ENCODE data around the gene VTI1A. TPM values are rescaled to one million over a fixed set of nuclear protein-coding genes. Genes with fewer than 3 reads are reported as not detected.

The VTI1A gene
- polyA plus RNA-seq, 1 donor from 2014 or later = 28.7 TPM

- no peak overlapping the region for H3K27ac ChIP-seq (ENCODE audit: low read length)
Observed at GRCh38 chr10:112720178-112720577, 273.2 kb downstream of the VTI1A start.

GRCh38 chr10:112721080-112721698 is 274.2 kb downstream of the VTI1A start:
- H3K9me2 ChIP-seq (ENCODE audit: insufficient read depth, low read length) = no peaks in the 10 kb centered on the region
- no peak overlapping the region for H3K27ac ChIP-seq (ENCODE audit: low read length)
- H3K9me3 ChIP-seq (ENCODE audit: low read length) = no peaks in the 10 kb centered on the region
- H3K79me2 ChIP-seq (replicated peaks; ENCODE audit: insufficient read depth, low read length) = no peaks in the 10 kb centered on the region
- H2AFZ ChIP-seq (ENCODE audit: low read depth, low read length) = no peak overlapping the region
- no peaks in the 10 kb centered on the region for H4K20me1 ChIP-seq (ENCODE audit: insufficient read depth)
- no peak overlapping the region for H3K4me2 ChIP-seq (ENCODE audit: low read length)
- H3K4me3 ChIP-seq (ENCODE audit: low read length) = no peak overlapping the region
- H3F3A ChIP-seq (ENCODE audit: insufficient read depth, low read length, poor library complexity, severe bottlenecking) = no peaks in the 10 kb centered on the region
- H3K36me3 ChIP-seq (ENCODE audit: insufficient read depth, low read length) = no peaks in the 10 kb centered on the region
- no peaks in the 10 kb centered on the region for H3K27me3 ChIP-seq (ENCODE audit: insufficient read depth, low read depth, low read length)
- no peak overlapping the region for H3K9ac ChIP-seq (ENCODE audit: low read length)
- peak; percentile 51 for TF ChIP-seq CTCF (IDR thresholded peaks at IDR 0.05; ENCODE audit: poor library complexity, severe bottlenecking)
- TF ChIP-seq SMC3 (conservative IDR thresholded peaks at IDR 0.05; ENCODE audit: poor library complexity) = peak; percentile 57
- TF ChIP-seq POLR2AphosphoS5 (IDR thresholded peaks at IDR 0.05) = no peak
- peak; percentile 42 for TF ChIP-seq RAD21 (conservative IDR thresholded peaks at IDR 0.05)
- TF ChIP-seq EP300 (conservative IDR thresholded peaks at IDR 0.05; ENCODE audit: poor library complexity, severe bottlenecking) = no peak

More at GRCh38 chr10:112720178-112720577, 273.2 kb downstream of the VTI1A start:
- Histone ChIP-seq H3K27me3 (ENCODE audit: insufficient read depth, low read depth, low read length) (no peaks in the 10 kb centered on the region), H3K9me2 (ENCODE audit: insufficient read depth, low read length) (no peaks in the 10 kb centered on the region), H3K4me2 (ENCODE audit: low read length) (no peak overlapping the region), H3K9ac (ENCODE audit: low read length) (no peak overlapping the region), H3K36me3 (ENCODE audit: insufficient read depth, low read length) (no peaks in the 10 kb centered on the region), H3F3A (ENCODE audit: insufficient read depth, low read length, poor library complexity, severe bottlenecking) (no peaks in the 10 kb centered on the region), H3K4me3 (ENCODE audit: low read length) (no peak overlapping the region), H3K9me3 (ENCODE audit: low read length) (no peaks in the 10 kb centered on the region), H2AFZ (ENCODE audit: low read depth, low read length) (no peak overlapping the region), H3K79me2 (replicated peaks; ENCODE audit: insufficient read depth, low read length) (no peaks in the 10 kb centered on the region), H4K20me1 (ENCODE audit: insufficient read depth) (no peaks in the 10 kb centered on the region)
- no peak for TF ChIP-seq REST (IDR thresholded peaks at IDR 0.05; ENCODE audit: borderline replicate concordance)
- no peak for TF ChIP-seq TAF1 (IDR thresholded peaks at IDR 0.05; ENCODE audit: low read depth)
- TF ChIP-seq CTCF (IDR thresholded peaks at IDR 0.05; ENCODE audit: poor library complexity, severe bottlenecking) = no peak
- no peak for TF ChIP-seq EP300 (conservative IDR thresholded peaks at IDR 0.05; ENCODE audit: poor library complexity, severe bottlenecking)
- TF ChIP-seq SMC3 (conservative IDR thresholded peaks at IDR 0.05; ENCODE audit: poor library complexity) = no peak
- no peak for TF ChIP-seq EZH2 (IDR thresholded peaks at IDR 0.05; ENCODE audit: borderline replicate concordance, insufficient read depth, low read length, poor library complexity, severe bottlenecking)
- no peak for TF ChIP-seq MXI1 (conservative IDR thresholded peaks at IDR 0.05; ENCODE audit: poor library complexity, severe bottlenecking)
- no peak for TF ChIP-seq RAD21 (conservative IDR thresholded peaks at IDR 0.05)
- no peak for TF ChIP-seq POLR2AphosphoS5 (IDR thresholded peaks at IDR 0.05)
